A673 (cell line): ENCODE results near the gene TNIP3. TPM values are rescaled to one million over a fixed set of nuclear protein-coding genes. Genes with fewer than 3 reads are reported as not detected.

Source experiments
- BruUV-seq: library from RNA; stranded (reverse); fragments of 400-500 nt; replicated peaks from 2 replicates; lab custom pipeline; 2021; lab: Mats Ljungman, UMichigan
- CTCF ChIA-PET: fragments of 300-600 bp; sonication (Branson Sonifier 250); formaldehyde crosslinking; loops from one replicate; lab custom pipeline; 2022; ENCODE audit warnings: antibody characterized with exemption; lab: Charles Lee
- POLR2A ChIA-PET: fragments of 300-600 bp; sonication (Branson Sonifier 250); formaldehyde crosslinking; loops from one replicate; lab custom pipeline; 2022; ENCODE audit warnings: antibody characterized with exemption; ENCODE audit not compliant: low non-redundant PET; lab: Charles Lee
- DNase-seq: peaks from one replicate; pipeline ENCODE4 v3.0.0-alpha.2; 2015; ENCODE audit warnings: low spot score
- H3K27ac ChIP-seq: fragments of 200-600 bp; sonication (generic); 2 replicates; pipeline ENCODE4 v1.5.1; 2016; ENCODE audit warnings: mixed run types, low read depth, mild to moderate bottlenecking, mixed read lengths, antibody characterized with exemption, low read length; ENCODE audit not compliant: poor library complexity, severe bottlenecking
- H3K27me3 ChIP-seq: fragments of 200-600 bp; sonication (generic); replicated peaks from 2 replicates; pipeline ENCODE4 v1.6.1; 2017; ENCODE audit warnings: mixed run types, low read depth, mild to moderate bottlenecking, mixed read lengths, antibody characterized with exemption, low read length; ENCODE audit not compliant: insufficient read depth, poor library complexity
- H3K36me3 ChIP-seq: fragments of 200-600 bp; sonication (generic); 2 replicates; pipeline ENCODE4 v1.6.1; 2016; ENCODE audit warnings: mixed run types, mild to moderate bottlenecking, mixed read lengths, antibody characterized with exemption, low read length; ENCODE audit not compliant: insufficient read depth, poor library complexity, severe bottlenecking
- H3K4me1 ChIP-seq: fragments of 200-600 bp; sonication (generic); 2 replicates; pipeline ENCODE4 v1.6.1; 2017; ENCODE audit warnings: mixed run types, mild to moderate bottlenecking, mixed read lengths, antibody characterized with exemption, low read length; ENCODE audit not compliant: insufficient read depth, poor library complexity, severe bottlenecking
- H3K4me3 ChIP-seq: fragments of 200-600 bp; sonication (generic); 2 replicates; pipeline ENCODE4 v1.5.1; 2016; ENCODE audit warnings: low read depth, mixed run types, mild to moderate bottlenecking, mixed read lengths, low read length; ENCODE audit not compliant: poor library complexity, severe bottlenecking
- H3K9me3 ChIP-seq: fragments of 200-600 bp; sonication (generic); 2 replicates; pipeline ENCODE4 v1.6.1; 2016; ENCODE audit warnings: mixed run types, low read depth, mild to moderate bottlenecking, mixed read lengths, antibody characterized with exemption, low read length; ENCODE audit not compliant: poor library complexity, severe bottlenecking
- CTCF ChIP-seq: fragments of 300-800, 200-600 bp; sonication (generic); conservative IDR thresholded peaks from 2 replicates; pipeline ENCODE4 v1.5.1; 2017; ENCODE audit warnings: low read depth, mild to moderate bottlenecking, antibody characterized with exemption, low read length, moderate library complexity, mixed read lengths
- EZH2 ChIP-seq: fragments of 200-600 bp; sonication (generic); IDR thresholded peaks from 2 replicates; pipeline ENCODE4 v1.6.1; 2017; ENCODE audit warnings: borderline replicate concordance, low read depth, mild to moderate bottlenecking, mixed read lengths, antibody characterized with exemption, low read length; ENCODE audit not compliant: poor library complexity, severe bottlenecking
- intact Hi-C: fragments of 100-400 bp; cut with micrococcal nuclease; formaldehyde crosslinking; loops from one replicate; pipeline ENCODE4 v1.10.0; 2022; ENCODE audit not compliant: unreplicated experiment
- total RNA-seq: library from RNA; stranded (reverse); gene quantifications from 2 replicates; pipeline ENCODE4 v1.2.3, GENCODE V29; 2021

Gene TNIP3
- total RNA-seq, 1 experiment from 2014 or later: 0.58 TPM

GRCh38 chr4:121112530-121112929 is 51.6 kb downstream of the TNIP3 start:
- intact Hi-C loops: loop anchor here (10.0 kb wide), 1 partner anchor 192 kb away; no protein-coding TSS in a partner anchor

GRCh38 chr4:121108557-121108956 is 55.6 kb downstream of the TNIP3 start:
- no peaks in the 10 kb centered on the region for H3K4me1 ChIP-seq
- ChIA-PET POLR2A (no interaction called here), CTCF (no interaction called here)
- DNase-seq: no peak
- H3K27me3 ChIP-seq: no peaks in the 10 kb centered on the region
- no peaks in the 10 kb centered on the region for H3K9me3 ChIP-seq
- H3K36me3 ChIP-seq: no peaks in the 10 kb centered on the region
- H3K27ac ChIP-seq: no peak overlapping the region
- BruUV-seq: no TSS peak
- no peak for TF ChIP-seq CTCF
- TF ChIP-seq EZH2: no peak
- intact Hi-C loops: no loop called here
- no peak overlapping the region for H3K4me3 ChIP-seq

More at GRCh38 chr4:121112530-121112929, 51.6 kb downstream of the TNIP3 start:
- POLR2A ChIA-PET: no interaction called here
- H3K27me3 ChIP-seq: no peaks in the 10 kb centered on the region
- no TSS peak for BruUV-seq
- no peak overlapping the region for H3K27ac ChIP-seq
- no peak for DNase-seq
- H3K36me3 ChIP-seq: no peaks in the 10 kb centered on the region
- no peaks in the 10 kb centered on the region for H3K4me1 ChIP-seq
- H3K9me3 ChIP-seq: no peaks in the 10 kb centered on the region
- TF ChIP-seq CTCF (peak; percentile 60), EZH2 (no peak)
- H3K4me3 ChIP-seq: no peak overlapping the region
- CTCF ChIA-PET: no interaction called here

- TF ChIP-seq CTCF (no peak), EZH2 (no peak)
- Histone ChIP-seq H3K4me3 (no peak overlapping the region), H3K27me3 (no peaks in the 10 kb centered on the region), H3K9me3 (no peaks in the 10 kb centered on the region), H3K27ac (no peak overlapping the region), H3K36me3 (no peaks in the 10 kb centered on the region), H3K4me1 (no peaks in the 10 kb centered on the region)
- no TSS peak for BruUV-seq
- DNase-seq: no peak
- POLR2A ChIA-PET: no interaction called here
- CTCF ChIA-PET: no interaction called here
- intact Hi-C loops: no loop called here
These were observed 56.6 kb downstream of the TNIP3 start for GRCh38 chr4:121107507-121107906.
